IPS DF 4.7 (cell line): ENCODE results near the gene ID1.
"Not testable (repeated sequence)": the region's sequence is repeated elsewhere in the genome, so short reads cannot be mapped to it uniquely, and the experiment has no call there.

Experiments used
- DNase-seq: peaks from one replicate; pipeline ENCODE4 v3.0.0-alpha.2; 2013; ENCODE audit warnings: low spot score; ENCODE audit errors: extremely low read depth

Gene ID1

GRCh38 chr20:31573555-31574321, 31.4 kb upstream of the ID1 start:
- DNase-seq = no peak

- DNase-seq = not testable (repeated sequence)
These were observed 30.1 kb upstream of the ID1 start for GRCh38 chr20:31574986-31575385.

DNA sequence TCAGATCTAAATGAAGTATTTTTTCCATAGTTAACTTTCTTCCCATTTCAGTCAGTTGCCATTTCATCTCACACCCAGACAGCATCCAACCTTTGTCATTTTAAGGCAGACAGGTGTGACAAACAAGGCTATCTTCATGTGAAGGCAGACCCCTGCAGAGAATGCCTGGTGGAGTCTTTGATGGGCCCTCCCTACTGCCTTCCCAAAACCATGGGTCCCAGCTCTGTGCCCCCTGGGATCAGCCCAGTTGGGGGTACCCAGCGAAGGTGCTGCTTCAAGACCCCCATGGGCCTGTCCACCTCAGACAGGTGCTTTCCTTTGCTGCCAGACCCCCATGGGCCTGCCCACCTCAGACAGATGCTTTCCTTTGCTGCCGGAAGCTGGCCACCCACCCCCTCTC, 28.3 kb upstream of the ID1 start:
- no peak for DNase-seq

DNA sequence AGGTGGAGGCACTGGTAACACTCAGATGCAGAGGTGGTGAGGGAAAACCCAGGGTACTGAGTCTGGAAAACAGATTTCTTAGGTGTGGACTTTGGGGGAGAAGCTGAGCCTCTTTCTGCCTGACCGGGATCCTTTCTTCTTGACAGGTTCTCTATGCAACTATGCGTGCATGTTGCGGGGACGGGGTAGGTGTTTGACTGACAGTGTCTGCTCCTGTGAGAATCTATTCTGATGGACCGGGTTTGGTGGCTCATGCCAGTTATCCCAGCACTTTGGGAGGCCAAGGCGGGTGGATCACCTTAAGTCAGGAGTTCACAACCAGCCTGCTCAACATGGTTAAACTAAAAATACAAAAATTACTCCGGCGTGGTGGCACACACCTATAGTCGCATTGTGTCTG, 27.9 kb upstream of the ID1 start:
- no peak for DNase-seq

- no peak for DNase-seq
These were observed 26.5 kb upstream of the ID1 start for GRCh38 chr20:31578448-31579138.

DNA sequence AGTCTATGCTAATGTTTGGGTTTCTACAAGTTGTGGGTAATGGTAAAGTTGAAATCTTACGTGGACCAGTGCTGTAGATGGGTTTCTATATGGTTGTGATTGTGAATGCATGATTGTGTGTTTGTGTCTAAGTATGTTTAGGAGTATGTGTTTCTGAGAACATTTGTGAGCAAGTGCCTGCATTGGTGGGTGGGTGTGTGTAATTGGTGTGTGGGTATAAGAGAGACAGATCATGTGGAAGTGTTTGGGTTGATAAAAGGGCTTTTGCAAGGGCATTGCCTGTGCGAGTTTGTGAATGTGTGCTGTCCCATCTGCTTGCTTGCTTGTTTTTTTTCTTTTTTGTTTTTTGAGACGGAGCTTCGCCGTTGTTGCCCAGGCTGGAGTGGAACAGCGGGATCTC, 25.8 kb upstream of the ID1 start:
- no peak for DNase-seq

GRCh38 chr20:31579941-31580651, 25.0 kb upstream of the ID1 start:
- DNase-seq = not testable (repeated sequence)

DNA sequence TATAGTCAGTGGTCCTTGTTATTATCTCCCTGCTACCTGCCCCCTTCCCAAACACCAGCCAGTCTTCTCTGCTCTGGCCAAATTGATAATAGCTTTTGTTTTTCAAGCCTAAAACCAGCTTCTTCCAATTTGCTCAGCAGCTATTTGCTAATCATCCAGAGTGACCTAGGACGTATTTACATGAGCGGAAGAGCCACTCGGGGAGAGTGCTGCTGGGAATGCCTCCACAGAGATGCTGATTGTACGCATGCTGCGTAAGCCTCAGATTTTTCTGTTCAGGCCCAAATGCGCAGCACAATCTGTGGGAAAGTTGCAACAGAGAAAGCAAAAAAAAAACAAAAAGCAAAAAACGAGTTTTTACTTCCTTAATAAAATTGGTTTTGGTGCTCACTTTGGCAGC, 24.4 kb upstream of the ID1 start:
- DNase-seq = no peak

GRCh38 chr20:31581391-31581790, 23.7 kb upstream of the ID1 start:
- no peak for DNase-seq

DNA sequence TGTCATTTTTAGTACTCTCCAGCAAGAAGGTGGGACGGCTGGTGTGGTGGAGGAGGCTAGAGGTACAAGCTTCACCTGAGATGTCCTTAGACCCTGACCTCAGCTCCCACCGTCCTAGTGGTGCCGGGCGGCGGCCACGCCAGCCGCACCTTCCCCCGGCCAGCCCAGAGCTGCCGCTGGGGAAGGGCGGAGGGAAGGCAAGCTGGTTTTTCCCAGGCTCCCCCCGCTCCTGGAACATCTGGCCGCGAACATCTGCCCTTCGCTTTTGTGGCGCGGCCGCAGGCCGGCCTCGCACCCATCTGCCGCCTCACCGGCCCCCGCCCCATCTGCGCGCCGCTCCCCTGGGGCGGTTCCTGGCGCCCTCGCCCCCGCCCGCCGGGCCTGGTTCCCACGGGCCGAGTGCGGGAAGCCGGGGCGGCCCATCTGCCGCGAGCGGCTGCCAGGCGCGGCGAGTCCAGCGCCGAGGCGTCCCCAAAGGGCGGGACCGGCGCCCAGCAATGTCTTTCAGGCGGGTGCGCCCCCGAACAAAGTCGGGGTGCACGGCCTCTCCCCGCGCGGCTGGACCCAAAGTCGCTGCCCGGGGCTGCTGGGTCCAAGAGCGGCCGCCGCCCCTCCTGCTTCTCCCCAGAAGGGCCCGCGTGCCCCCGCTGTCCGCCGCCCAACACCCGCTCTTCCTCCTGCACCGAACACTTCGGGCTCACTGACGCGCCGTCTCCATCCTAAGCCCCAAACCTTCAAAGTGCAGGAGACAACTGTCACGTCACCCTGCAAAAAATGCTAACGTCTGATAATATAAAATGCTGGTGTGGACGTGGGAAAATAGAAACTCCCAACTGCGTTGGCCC, 17.3 kb upstream of the ID1 start:
- DNase-seq = no peak

DNA sequence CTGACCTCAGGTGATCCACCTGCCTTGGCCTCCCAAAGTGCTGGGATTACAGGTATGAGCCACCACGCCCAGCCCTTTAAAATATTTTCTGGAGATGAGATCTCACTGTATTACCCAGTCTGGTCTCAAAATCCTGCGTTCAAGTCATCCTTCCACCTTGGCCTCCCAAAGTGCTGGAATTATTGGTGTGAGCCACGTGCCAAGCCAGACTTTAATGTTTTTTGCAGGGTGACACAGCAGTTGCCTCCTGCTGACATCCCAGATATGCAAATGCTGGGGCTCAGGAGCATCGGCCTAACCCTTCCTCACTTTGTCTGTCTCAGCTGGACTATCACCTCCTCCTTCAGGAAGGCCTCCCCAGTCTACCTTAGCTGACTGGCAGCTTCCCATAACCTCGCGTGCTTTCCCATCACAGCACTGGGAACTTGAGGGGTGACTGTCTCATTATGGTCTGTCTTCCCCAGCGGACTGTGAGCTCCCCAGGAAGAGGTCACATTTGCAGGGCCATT, 14.3 kb upstream of the ID1 start:
- no peak for DNase-seq

- no peak for DNase-seq
These were observed 11.7 kb upstream of the ID1 start for GRCh38 chr20:31593221-31594001.

- no peak for DNase-seq
These were observed 11.0 kb upstream of the ID1 start for GRCh38 chr20:31594002-31594557.

- DNase-seq = no peak
These were observed 10.3 kb upstream of the ID1 start for GRCh38 chr20:31594558-31595379.

DNA sequence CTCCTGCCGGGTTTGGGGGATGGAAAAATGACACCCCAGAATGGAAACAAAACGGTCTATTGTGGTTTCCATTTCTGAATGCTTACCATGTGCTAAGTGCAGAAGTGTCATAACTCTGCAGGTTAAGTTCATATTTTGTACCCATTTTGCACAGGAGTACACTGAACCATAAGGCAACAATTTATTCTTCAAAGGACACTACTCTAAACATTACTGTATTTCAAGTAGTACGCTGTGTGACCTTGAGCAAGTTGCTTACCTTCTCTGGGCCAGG, 9.8 kb upstream of the ID1 start:
- no peak for DNase-seq

DNA sequence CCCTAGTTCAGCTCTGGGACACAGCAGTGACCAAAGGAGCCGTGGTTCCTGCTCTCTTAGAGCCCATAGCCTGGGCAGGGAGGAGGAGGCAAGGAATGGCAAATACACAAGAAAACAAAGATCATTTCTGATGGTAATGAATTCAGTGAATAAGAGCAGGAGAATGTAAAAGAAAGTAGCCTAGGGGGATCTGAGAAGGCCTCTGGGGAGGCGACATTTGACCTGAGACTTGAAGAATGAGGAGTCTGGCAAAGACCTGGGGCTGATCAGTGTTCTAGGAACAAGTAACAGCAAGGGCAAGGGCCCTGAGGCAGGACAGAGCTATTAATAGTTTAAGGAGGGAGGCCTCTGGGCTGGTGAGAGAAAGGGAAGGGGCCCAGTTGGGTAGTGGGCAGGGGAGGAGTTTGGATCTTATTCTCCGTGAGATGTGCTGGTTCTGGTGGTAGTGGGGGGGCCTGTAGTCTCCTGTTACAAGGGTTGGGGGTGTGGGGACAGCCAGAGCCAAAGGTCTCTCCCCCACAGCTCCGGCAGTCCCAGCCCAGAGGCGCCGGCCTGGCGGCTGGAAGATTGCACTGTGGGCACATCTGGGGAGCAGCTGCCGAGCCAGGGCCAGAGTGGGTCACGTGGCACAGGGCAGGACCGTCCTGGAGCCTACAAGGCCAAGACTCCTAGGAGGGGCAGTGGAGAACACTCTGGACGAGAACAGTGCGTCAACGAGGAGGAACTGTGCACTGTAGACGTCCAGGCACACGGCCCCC, 9.3 kb upstream of the ID1 start:
- DNase-seq = no peak

GRCh38 chr20:31596412-31596715, 8.7 kb upstream of the ID1 start:
- DNase-seq = not testable (repeated sequence)

- DNase-seq = no peak
These were observed 8.1 kb upstream of the ID1 start for GRCh38 chr20:31596831-31597480.

DNA sequence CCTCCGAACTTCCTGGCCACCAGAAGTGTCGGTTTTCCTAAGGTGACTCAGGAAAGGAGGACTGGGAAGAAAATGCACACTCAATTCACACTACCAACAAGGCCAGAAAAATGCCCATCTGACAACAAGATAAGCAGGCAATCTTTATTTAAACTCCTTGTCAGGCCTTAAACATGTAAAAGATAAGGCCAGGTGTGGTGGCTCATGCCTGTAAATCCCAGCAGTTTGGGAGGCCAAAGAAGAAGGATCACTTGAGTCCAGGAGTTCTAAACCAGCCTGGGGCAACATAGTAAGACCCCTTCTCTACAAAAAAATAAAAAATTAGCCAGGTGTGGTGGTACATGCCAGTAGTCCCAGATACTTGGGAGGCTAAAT, 7.6 kb upstream of the ID1 start:
- DNase-seq = no peak
